ENCODE results near the gene TTLL11. TPM values are rescaled to one million over a fixed set of nuclear protein-coding genes. Genes with fewer than 3 reads are reported as not detected.

TTLL11 gene
- polyA plus RNA-seq, 1 donor: 5.0 TPM

GRCh38 chr9:121909111-121909510 lies 184.0 kb downstream of the TTLL11 start:
- no peaks in the 10 kb centered on the region for H3K36me3 ChIP-seq (ENCODE audit: control insufficient read depth, insufficient read depth, low read length)
- 0% methylated on average over 1 of the region's 5 CpGs for WGBS (ENCODE audit: insufficient coverage, low lambda C conversion rate)

GRCh38 chr9:121906074-121906870 lies 186.8 kb downstream of the TTLL11 start:
- Histone ChIP-seq H3K4me1 (ENCODE audit: control insufficient read depth, insufficient read depth, low read length) (peaks cover 3% of the 10 kb centered on the region), H3K4me3 (ENCODE audit: low read length) (no peak overlapping the region), H3K27me3 (ENCODE audit: control insufficient read depth, insufficient read depth, low read length) (no peaks in the 10 kb centered on the region), H3K27ac (ENCODE audit: low read length) (no peak overlapping the region), H3K9me3 (ENCODE audit: control insufficient read depth, low read depth, low read length) (no peaks in the 10 kb centered on the region), H3K36me3 (ENCODE audit: control insufficient read depth, insufficient read depth, low read length) (no peaks in the 10 kb centered on the region)
- no peak for DNase-seq
- 100% methylated on average over 1 of the region's 1 CpG for WGBS (ENCODE audit: insufficient coverage, low lambda C conversion rate)

More at GRCh38 chr9:121909111-121909510, 184.0 kb downstream of the TTLL11 start:
- no peak overlapping the region for H3K4me3 ChIP-seq (ENCODE audit: low read length)
- H3K27ac ChIP-seq (ENCODE audit: low read length): no peak overlapping the region
- no peaks in the 10 kb centered on the region for H3K4me1 ChIP-seq (ENCODE audit: control insufficient read depth, insufficient read depth, low read length)
- no peaks in the 10 kb centered on the region for H3K27me3 ChIP-seq (ENCODE audit: control insufficient read depth, insufficient read depth, low read length)
- DNase-seq: no peak
- H3K9me3 ChIP-seq (ENCODE audit: control insufficient read depth, low read depth, low read length): no peaks in the 10 kb centered on the region

DNA sequence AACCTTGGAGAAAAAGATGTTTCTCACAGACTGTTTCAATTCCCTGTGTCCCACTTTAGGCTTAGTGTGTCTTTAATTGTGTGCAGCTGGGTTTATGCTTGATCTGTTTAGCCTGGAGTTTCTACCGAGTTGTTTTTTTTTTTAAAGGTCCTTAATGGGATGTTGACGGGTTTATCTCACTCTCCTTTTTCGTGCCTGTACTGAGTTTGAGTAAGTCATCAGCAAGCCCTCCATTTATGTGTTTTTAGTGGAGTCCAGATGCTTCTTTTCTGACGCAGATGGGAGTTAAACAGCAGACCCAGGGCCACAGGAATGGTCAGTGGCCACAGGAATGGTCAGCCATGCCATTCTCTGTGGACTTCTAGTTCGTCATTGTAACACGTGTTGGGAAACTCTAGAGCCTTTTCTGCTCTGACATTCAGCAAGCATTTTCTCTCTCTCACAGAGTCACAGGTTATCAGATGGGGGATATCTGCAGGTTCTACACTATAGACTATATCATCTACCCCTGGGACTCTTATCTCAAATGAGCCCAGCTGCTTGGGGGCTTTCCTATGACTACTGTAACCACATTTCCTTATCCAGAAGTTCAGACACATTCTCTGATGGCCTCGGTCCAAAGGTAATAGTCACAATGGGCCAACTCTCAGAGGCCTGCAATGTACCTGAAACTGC lies 190.5 kb downstream of the TTLL11 start:
- 40% methylated on average over 1 of the region's 7 CpGs for WGBS (ENCODE audit: insufficient coverage, low lambda C conversion rate)
- peak overlapping the region; percentile 51 for H3K27ac ChIP-seq (ENCODE audit: low read length)
- peaks cover 3% of the 10 kb centered on the region for H3K4me1 ChIP-seq (ENCODE audit: control insufficient read depth, insufficient read depth, low read length)
- H3K27me3 ChIP-seq (ENCODE audit: control insufficient read depth, insufficient read depth, low read length): no peaks in the 10 kb centered on the region
- no peaks in the 10 kb centered on the region for H3K9me3 ChIP-seq (ENCODE audit: control insufficient read depth, low read depth, low read length)
- H3K4me3 ChIP-seq (ENCODE audit: low read length): no peak overlapping the region
- peak; percentile 52 to 79 for DNase-seq
- H3K36me3 ChIP-seq (ENCODE audit: control insufficient read depth, insufficient read depth, low read length): no peaks in the 10 kb centered on the region

DNA sequence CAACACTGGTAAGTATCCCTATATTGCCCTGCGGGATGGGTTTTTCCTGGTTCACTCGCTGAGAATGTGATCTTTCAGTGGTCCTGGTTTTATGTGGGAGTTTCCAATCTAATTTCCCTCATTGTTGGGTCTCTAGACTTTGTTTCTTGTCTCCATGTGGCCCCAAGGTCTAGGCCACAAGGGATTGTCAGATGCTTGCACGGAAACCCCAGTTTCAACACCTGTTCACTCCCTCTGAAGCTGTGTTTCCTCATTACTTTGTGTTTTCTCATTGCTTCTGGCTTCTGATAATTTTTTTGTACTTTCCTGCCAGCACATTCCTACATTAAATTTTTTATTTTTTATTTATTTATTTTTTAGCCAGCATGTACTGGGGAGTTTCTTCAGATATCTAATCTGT lies 191.5 kb downstream of the TTLL11 start:
- Histone ChIP-seq H3K27me3 (ENCODE audit: control insufficient read depth, insufficient read depth, low read length) (no peaks in the 10 kb centered on the region), H3K27ac (ENCODE audit: low read length) (no peak overlapping the region), H3K4me3 (ENCODE audit: low read length) (no peak overlapping the region), H3K4me1 (ENCODE audit: control insufficient read depth, insufficient read depth, low read length) (peaks cover 3% of the 10 kb centered on the region), H3K36me3 (ENCODE audit: control insufficient read depth, insufficient read depth, low read length) (no peaks in the 10 kb centered on the region), H3K9me3 (ENCODE audit: control insufficient read depth, low read depth, low read length) (no peaks in the 10 kb centered on the region)
- WGBS (ENCODE audit: insufficient coverage, low lambda C conversion rate): 100% methylated on average over 1 of the region's 3 CpGs
- DNase-seq: no peak

DNA sequence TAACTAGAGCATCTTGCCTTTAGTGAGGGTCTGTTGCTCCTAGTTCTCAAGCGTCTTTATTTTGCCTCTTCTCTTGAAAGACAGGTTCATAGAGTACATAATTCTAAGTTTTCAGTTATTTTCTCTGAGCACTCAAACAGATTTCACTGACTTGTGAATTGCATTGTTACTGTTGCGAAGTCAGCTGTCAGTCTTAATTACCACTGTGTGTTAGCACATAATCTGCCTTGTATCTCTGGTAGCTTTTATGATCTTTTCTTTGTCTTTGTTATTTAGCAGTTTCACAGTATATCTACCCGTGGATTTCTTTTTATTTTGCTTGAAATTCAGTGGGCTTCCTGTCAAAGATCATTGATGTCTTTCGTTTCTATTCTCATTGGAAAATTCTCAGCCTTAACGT lies 192.9 kb downstream of the TTLL11 start:
- no peak for DNase-seq
- WGBS (ENCODE audit: insufficient coverage, low lambda C conversion rate): 94% methylated on average over 5 of the region's 5 CpGs
- no peaks in the 10 kb centered on the region for H3K36me3 ChIP-seq (ENCODE audit: control insufficient read depth, insufficient read depth, low read length)
- peaks cover 3% of the 10 kb centered on the region for H3K4me1 ChIP-seq (ENCODE audit: control insufficient read depth, insufficient read depth, low read length)
- H3K4me3 ChIP-seq (ENCODE audit: low read length): no peak overlapping the region
- peaks cover 4% of the 10 kb centered on the region for H3K9me3 ChIP-seq (ENCODE audit: control insufficient read depth, low read depth, low read length)
- no peaks in the 10 kb centered on the region for H3K27me3 ChIP-seq (ENCODE audit: control insufficient read depth, insufficient read depth, low read length)
- H3K27ac ChIP-seq (ENCODE audit: low read length): no peak overlapping the region

DNA sequence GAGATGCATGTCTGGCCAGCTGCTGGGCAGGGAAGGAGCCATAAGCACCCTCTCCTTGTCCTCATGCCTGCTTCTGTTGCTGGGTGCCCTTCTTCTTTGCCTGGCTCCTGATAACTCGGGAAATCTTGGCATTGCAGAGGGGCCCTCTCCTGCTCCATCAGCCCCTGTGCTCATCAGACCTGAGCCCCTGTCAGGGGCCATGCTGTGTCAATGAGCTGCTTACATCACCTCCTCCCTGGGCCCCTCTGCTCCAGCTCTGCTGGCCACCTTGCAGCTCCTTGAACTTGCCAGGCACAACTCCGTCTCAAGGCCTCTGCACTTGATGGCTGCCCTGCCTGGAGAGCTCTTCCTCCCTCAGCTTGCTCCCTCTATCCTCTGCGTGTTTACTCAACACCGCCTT lies 194.3 kb downstream of the TTLL11 start:
- no peak overlapping the region for H3K4me3 ChIP-seq (ENCODE audit: low read length)
- 93% methylated on average over 2 of the region's 4 CpGs for WGBS (ENCODE audit: insufficient coverage, low lambda C conversion rate)

GRCh38 chr9:121897140-121897539 lies 196.0 kb downstream of the TTLL11 start:
- H3K4me3 ChIP-seq (ENCODE audit: low read length): no peak overlapping the region
- no peak for DNase-seq
- no peak overlapping the region for H3K27ac ChIP-seq (ENCODE audit: low read length)
- peaks cover 5% of the 10 kb centered on the region for H3K9me3 ChIP-seq (ENCODE audit: control insufficient read depth, low read depth, low read length)
- H3K4me1 ChIP-seq (ENCODE audit: control insufficient read depth, insufficient read depth, low read length): no peaks in the 10 kb centered on the region
- no peaks in the 10 kb centered on the region for H3K27me3 ChIP-seq (ENCODE audit: control insufficient read depth, insufficient read depth, low read length)
- H3K36me3 ChIP-seq (ENCODE audit: control insufficient read depth, insufficient read depth, low read length): no peaks in the 10 kb centered on the region
- WGBS (ENCODE audit: insufficient coverage, low lambda C conversion rate): no CpG with 5 or more reads among the region's 10 CpGs

More for the DNA sequence above, 194.3 kb downstream of the TTLL11 start:
- H3K27me3 ChIP-seq (ENCODE audit: control insufficient read depth, insufficient read depth, low read length): no peaks in the 10 kb centered on the region
- DNase-seq: no peak
- peaks cover 3% of the 10 kb centered on the region for H3K4me1 ChIP-seq (ENCODE audit: control insufficient read depth, insufficient read depth, low read length)
- H3K9me3 ChIP-seq (ENCODE audit: control insufficient read depth, low read depth, low read length): peaks cover 5% of the 10 kb centered on the region
- H3K36me3 ChIP-seq (ENCODE audit: control insufficient read depth, insufficient read depth, low read length): no peaks in the 10 kb centered on the region
- H3K27ac ChIP-seq (ENCODE audit: low read length): no peak overlapping the region

DNA sequence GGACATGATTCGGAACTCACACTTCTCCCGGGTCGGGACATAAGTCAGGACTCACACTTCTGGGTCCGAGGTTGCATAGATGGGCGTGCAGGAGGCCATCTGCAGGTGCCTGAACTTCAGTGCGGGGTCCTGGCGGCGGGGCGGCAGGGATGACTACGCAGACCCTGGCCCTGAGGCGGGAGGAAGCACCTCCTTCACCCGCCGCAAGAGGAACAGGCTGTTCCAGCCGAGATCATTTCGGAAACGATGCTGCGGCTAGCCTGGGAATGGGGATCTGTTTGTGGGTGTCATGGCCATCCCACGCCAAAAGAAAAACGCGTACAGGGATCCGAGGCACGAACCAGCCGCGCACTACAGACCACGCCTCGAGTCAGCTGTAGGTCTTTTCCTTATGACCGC lies 196.6 kb downstream of the TTLL11 start:
- no peak overlapping the region for H3K4me3 ChIP-seq (ENCODE audit: low read length)
- peaks cover 5% of the 10 kb centered on the region for H3K9me3 ChIP-seq (ENCODE audit: control insufficient read depth, low read depth, low read length)
- no peak for DNase-seq
- no peak overlapping the region for H3K27ac ChIP-seq (ENCODE audit: low read length)
- no peaks in the 10 kb centered on the region for H3K36me3 ChIP-seq (ENCODE audit: control insufficient read depth, insufficient read depth, low read length)
- no CpG with 5 or more reads among the region's 27 CpGs for WGBS (ENCODE audit: insufficient coverage, low lambda C conversion rate)
- no peaks in the 10 kb centered on the region for H3K4me1 ChIP-seq (ENCODE audit: control insufficient read depth, insufficient read depth, low read length)
- no peaks in the 10 kb centered on the region for H3K27me3 ChIP-seq (ENCODE audit: control insufficient read depth, insufficient read depth, low read length)

DNA sequence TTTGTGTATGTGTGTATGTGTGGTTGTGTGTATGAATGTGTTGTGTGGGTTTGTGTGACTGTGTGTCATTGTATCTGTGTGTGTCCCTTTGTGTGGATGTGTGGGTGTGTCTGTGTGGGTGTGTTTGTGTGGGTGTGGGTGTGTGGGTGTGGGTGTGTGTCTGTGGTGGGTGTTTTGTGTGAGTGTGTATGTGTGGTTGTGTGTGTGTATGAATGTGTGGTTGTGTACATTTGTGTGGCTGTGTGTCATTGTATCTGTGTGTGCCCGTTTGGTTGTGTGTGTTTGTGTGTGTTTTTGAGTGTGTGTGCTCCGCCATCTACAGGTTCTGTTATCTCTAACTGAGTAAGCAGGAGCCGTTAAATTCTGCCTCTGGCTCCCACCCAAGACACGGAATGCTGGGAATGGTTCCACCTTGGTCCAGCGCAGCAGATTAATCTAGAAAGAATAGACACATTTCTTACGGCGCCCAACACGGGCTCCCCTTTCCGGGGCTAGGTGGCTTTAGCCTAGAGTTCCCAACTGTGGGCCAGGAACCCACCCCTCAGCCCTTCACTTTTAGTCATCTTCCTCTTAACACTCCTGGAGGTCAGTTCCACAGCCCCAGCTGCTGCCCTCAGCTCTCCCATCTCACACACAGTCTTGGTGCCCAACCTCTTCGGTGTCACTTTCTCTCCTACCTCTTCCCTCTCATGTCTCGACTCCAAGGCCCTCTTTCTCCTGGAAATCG lies 197.1 kb downstream of the TTLL11 start:
- Histone ChIP-seq H3K4me3 (ENCODE audit: low read length) (no peak overlapping the region), H3K27me3 (ENCODE audit: control insufficient read depth, insufficient read depth, low read length) (no peaks in the 10 kb centered on the region), H3K27ac (ENCODE audit: low read length) (no peak overlapping the region), H3K36me3 (ENCODE audit: control insufficient read depth, insufficient read depth, low read length) (no peaks in the 10 kb centered on the region), H3K4me1 (ENCODE audit: control insufficient read depth, insufficient read depth, low read length) (no peaks in the 10 kb centered on the region), H3K9me3 (ENCODE audit: control insufficient read depth, low read depth, low read length) (peaks cover 5% of the 10 kb centered on the region)
- DNase-seq: no peak
- no CpG with 5 or more reads among the region's 12 CpGs for WGBS (ENCODE audit: insufficient coverage, low lambda C conversion rate)

GRCh38 chr9:121895358-121895757 lies 197.8 kb downstream of the TTLL11 start:
- Histone ChIP-seq H3K27ac (ENCODE audit: low read length) (no peak overlapping the region), H3K9me3 (ENCODE audit: control insufficient read depth, low read depth, low read length) (peaks cover 5% of the 10 kb centered on the region), H3K27me3 (ENCODE audit: control insufficient read depth, insufficient read depth, low read length) (no peaks in the 10 kb centered on the region), H3K4me3 (ENCODE audit: low read length) (no peak overlapping the region), H3K4me1 (ENCODE audit: control insufficient read depth, insufficient read depth, low read length) (no peaks in the 10 kb centered on the region), H3K36me3 (ENCODE audit: control insufficient read depth, insufficient read depth, low read length) (no peaks in the 10 kb centered on the region)
- no peak for DNase-seq
- no CpG with 5 or more reads among the region's 7 CpGs for WGBS (ENCODE audit: insufficient coverage, low lambda C conversion rate)

Measured in large intestine (tissue), 3 donors.